Measurements from ENCODE around the gene EIF4E.
"Not testable (repeated sequence)": the region's sequence is repeated elsewhere in the genome, so short reads cannot be mapped to it uniquely, and the experiment has no call there.

The EIF4E gene

DNA sequence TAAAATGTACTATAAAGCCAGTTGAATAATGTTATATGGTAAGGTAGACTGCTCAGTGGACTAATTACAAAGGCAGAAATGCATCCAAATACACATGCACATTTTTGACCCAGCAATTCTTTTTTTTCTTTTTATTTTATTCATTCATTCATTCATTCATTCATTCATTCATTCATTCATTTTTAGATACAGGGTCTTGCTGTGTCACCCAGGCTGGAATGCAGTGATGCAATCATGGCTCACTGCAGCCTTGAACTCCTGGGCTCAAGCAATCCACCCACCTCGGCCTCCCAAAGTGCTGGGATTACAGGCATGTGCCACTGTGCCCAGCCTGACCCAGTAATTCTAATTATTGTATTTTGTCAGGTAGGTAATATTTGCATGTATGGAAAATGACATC is 97.9 kb downstream of the EIF4E start:
- not testable (repeated sequence) for H3K4me3 ChIP-seq (ENCODE audit: low read depth, low read length); DNase-seq (ENCODE audit: low read depth)

Data from skeletal muscle cell (primary cell).